IMR-90 (cell line): Measurements from ENCODE around the gene CFAP61. TPM values are rescaled to one million over a fixed set of nuclear protein-coding genes. Genes with fewer than 3 reads are reported as not detected.

ENCODE experiments used
- ATAC-seq: fragments of 200-7000 bp; cut with Tn5 transposase; 2 replicates; pipeline ENCODE4 v1.9.1; 2020; ENCODE audit warnings: low read depth, mild to moderate bottlenecking, moderate library complexity
- BruUV-seq: library from RNA; stranded (reverse); fragments of 400-500 nt; replicated peaks from 2 replicates; lab custom pipeline; 2021; lab: Mats Ljungman, UMichigan
- CTCF ChIA-PET: fragments of 300-600 bp; formaldehyde crosslinking; extraction: SDS; loops from one replicate; lab custom pipeline; 2021; ENCODE audit warnings: antibody characterized with exemption; lab: Yijun Ruan, JAX
- POLR2A ChIA-PET: fragments of 300-600 bp; sonication (Branson Sonifier 250); formaldehyde crosslinking; loops from one replicate; lab custom pipeline; 2022; ENCODE audit warnings: antibody characterized with exemption; ENCODE audit not compliant: unreplicated experiment; lab: Charles Lee
- DNase-seq: peaks from one replicate; pipeline ENCODE4 v3.0.0; 2013
- H2AFZ ChIP-seq: replicated peaks from 2 replicates; pipeline ENCODE3; 2013; ENCODE audit warnings: low read length, mild to moderate bottlenecking; ENCODE audit not compliant: poor library complexity
- H2AK5ac ChIP-seq: 2 replicates; pipeline ENCODE4 v1.6.1; 2013; ENCODE audit warnings: low read depth, low read length, inconsistent platforms
- H2AK9ac ChIP-seq: replicated peaks from 2 replicates; pipeline ENCODE3; 2013; ENCODE audit warnings: mild to moderate bottlenecking, low read depth, low read length, moderate library complexity; ENCODE audit not compliant: poor library complexity
- H2BK120ac ChIP-seq: 2 replicates; pipeline ENCODE4 v1.6.1; 2013; ENCODE audit warnings: low read depth, low read length, inconsistent platforms
- H2BK15ac ChIP-seq: 3 replicates; pipeline ENCODE4 v1.6.1; 2013; ENCODE audit warnings: low read depth, low read length, inconsistent platforms
- H2BK20ac ChIP-seq: 2 replicates; pipeline ENCODE4 v1.6.1; 2013; ENCODE audit warnings: low read depth, mild to moderate bottlenecking, inconsistent platforms, low read length, moderate library complexity
- H2BK5ac ChIP-seq: 2 replicates; pipeline ENCODE4 v1.6.1; 2013; ENCODE audit warnings: mild to moderate bottlenecking, low read depth, low read length, inconsistent platforms; ENCODE audit not compliant: poor library complexity, severe bottlenecking
- H3K14ac ChIP-seq: replicated peaks from 2 replicates; pipeline ENCODE4 v1.6.1; 2013; ENCODE audit warnings: low read depth, low read length, inconsistent platforms
- H3K18ac ChIP-seq: 2 replicates; pipeline ENCODE4 v1.6.1; 2013; ENCODE audit warnings: low read depth, low read length, control low read depth
- H3K23ac ChIP-seq: 2 replicates; pipeline ENCODE4 v1.6.1; 2013; ENCODE audit warnings: low read depth, low read length, inconsistent platforms
- H3K27ac ChIP-seq: 2 replicates; pipeline ENCODE4 v1.5.1; 2013; ENCODE audit warnings: mild to moderate bottlenecking, control low read depth, low read length; ENCODE audit not compliant: insufficient read depth
- H3K27me3 ChIP-seq: 2 replicates; pipeline ENCODE4 v1.6.1; 2013; ENCODE audit warnings: low read length; ENCODE audit not compliant: control insufficient read depth, insufficient read depth
- H3K36me3 ChIP-seq: 2 replicates; pipeline ENCODE4 v1.6.1; 2013; ENCODE audit warnings: low read length, mixed read lengths; ENCODE audit not compliant: control insufficient read depth, insufficient read depth
- H3K4ac ChIP-seq: 2 replicates; pipeline ENCODE4 v1.6.1; 2013; ENCODE audit warnings: low read depth, low read length, inconsistent platforms
- H3K4me1 ChIP-seq: 2 replicates; pipeline ENCODE4 v1.6.1; 2013; ENCODE audit warnings: low read length, mixed read lengths; ENCODE audit not compliant: control insufficient read depth, insufficient read depth
- H3K4me2 ChIP-seq: 2 replicates; pipeline ENCODE4 v1.6.1; 2013; ENCODE audit warnings: low read depth, mild to moderate bottlenecking, control low read depth, low read length, moderate library complexity
- H3K4me3 ChIP-seq: 2 replicates; pipeline ENCODE4 v1.5.1; 2013; ENCODE audit warnings: low read depth, mild to moderate bottlenecking, control low read depth, low read length, moderate library complexity; ENCODE audit not compliant: insufficient read depth
- H3K56ac ChIP-seq: 2 replicates; pipeline ENCODE4 v1.6.1; 2013; ENCODE audit warnings: low read length, inconsistent platforms; ENCODE audit not compliant: insufficient read depth; ENCODE audit errors: extremely low read depth
- H3K79me1 ChIP-seq, 2 experiments: 2 replicates each; pipeline ENCODE4 v1.6.1; 2013; ENCODE audit warnings: low read length in 2 of 2, inconsistent platforms in 1 of 2, low read depth in 1 of 2
- H3K9ac ChIP-seq: 2 replicates; pipeline ENCODE4 v1.6.1; 2013; ENCODE audit warnings: low read depth, low read length, control low read depth
- H3K9me1 ChIP-seq: 2 replicates; pipeline ENCODE4 v1.6.1; 2013; ENCODE audit warnings: low read length, inconsistent platforms; ENCODE audit not compliant: insufficient read depth
- H3K9me3 ChIP-seq: 2 replicates; pipeline ENCODE4 v1.6.1; 2013; ENCODE audit warnings: low read length; ENCODE audit not compliant: control insufficient read depth, insufficient read depth
- H4K20me1 ChIP-seq: 2 replicates; pipeline ENCODE4 v1.6.1; 2013; ENCODE audit warnings: low read length, inconsistent platforms; ENCODE audit not compliant: insufficient read depth
- H4K5ac ChIP-seq: 2 replicates; pipeline ENCODE4 v1.6.1; 2013; ENCODE audit warnings: mild to moderate bottlenecking, low read depth, low read length, control low read depth
- H4K8ac ChIP-seq, 2 experiments: 2 replicates each; pipeline ENCODE4 v1.6.1; 2013; ENCODE audit warnings: low read depth in 2 of 2, low read length in 2 of 2, control low read depth in 1 of 2, inconsistent platforms in 1 of 2
- H4K91ac ChIP-seq: 2 replicates; pipeline ENCODE4 v1.6.1; 2013; ENCODE audit warnings: low read depth, low read length, inconsistent platforms; ENCODE audit not compliant: insufficient read depth
- BHLHE40 ChIP-seq: fragments of 150-350 bp; IDR thresholded peaks from 2 replicates; pipeline ENCODE4 v1.6.1; 2016; ENCODE audit warnings: mild to moderate bottlenecking, low read depth, low read length
- CEBPB ChIP-seq: IDR thresholded peaks from 2 replicates; pipeline ENCODE4 v1.6.1; 2012; ENCODE audit warnings: low read depth, low read length, improper control_type of control experiment
- CTCF ChIP-seq: conservative IDR thresholded peaks from 2 replicates; pipeline ENCODE4 v1.5.1; 2012; ENCODE audit warnings: mild to moderate bottlenecking, low read depth, low read length, improper control_type of control experiment
- FOS ChIP-seq: fragments of 150-350 bp; IDR thresholded peaks from 2 replicates; pipeline ENCODE4 v1.6.1; 2016; ENCODE audit warnings: low read depth, low read length
- MXI1 ChIP-seq: IDR thresholded peaks from 2 replicates; pipeline ENCODE4 v1.6.1; 2012; ENCODE audit warnings: low read depth, mild to moderate bottlenecking, low read length, moderate library complexity, borderline replicate concordance
- NFE2L2 ChIP-seq: fragments of 150-350 bp; IDR thresholded peaks from 2 replicates; pipeline ENCODE4 v1.6.1; 2016; ENCODE audit warnings: low read depth, mild to moderate bottlenecking, low read length
- POLR2A ChIP-seq: IDR thresholded peaks from 2 replicates; pipeline ENCODE4 v1.6.1; 2012; ENCODE audit warnings: mild to moderate bottlenecking, low read depth, low read length
- RAD21 ChIP-seq: IDR thresholded peaks from 2 replicates; pipeline ENCODE4 v1.6.1; 2012; ENCODE audit warnings: low read length, improper control_type of control experiment
- RCOR1 ChIP-seq: IDR thresholded peaks from 2 replicates; pipeline ENCODE4 v1.6.1; 2012; ENCODE audit warnings: mild to moderate bottlenecking, low read length, improper control_type of control experiment; ENCODE audit not compliant: insufficient replicate concordance
- RFX5 ChIP-seq: IDR thresholded peaks from 2 replicates; pipeline ENCODE4 v1.8.0; 2012; ENCODE audit warnings: low read depth, mild to moderate bottlenecking, low read length, moderate library complexity
- USF2 ChIP-seq: fragments of 150-350 bp; IDR thresholded peaks from 2 replicates; pipeline ENCODE4 v1.6.1; 2017; ENCODE audit warnings: mild to moderate bottlenecking, antibody characterized with exemption, low read length, low read depth
- WGBS, 2 experiments: methylation state at CpG; one replicate each; pipeline versions ENCODE4 v1.1.5 to v1.1.7; 2013; ENCODE audit warnings: missing lambda C conversion rate in 2 of 2; ENCODE audit not compliant: insufficient read length in 1 of 2; ENCODE audit errors: extremely low coverage in 2 of 2; 5-methylcytosine and 5-hydroxymethylcytosine counted together
- dilution Hi-C: fragments of 300-500 bp; cut with HindIII; formaldehyde crosslinking; loops from one replicate; pipeline ENCODE4 v1.14.3; 2018; ENCODE audit warnings: low sequenced_read_pairs; ENCODE audit not compliant: unreplicated experiment
- in situ Hi-C: fragments of 300-500 bp; cut with MboI; formaldehyde crosslinking; loops from 3 replicates; pipeline ENCODE4 v1.14.3; 2019; ENCODE audit warnings: low sequenced_read_pairs, inconsistent platforms, mixed read lengths
- intact Hi-C: fragments of 100-400 bp; cut with micrococcal nuclease; formaldehyde crosslinking; loops from 2 replicates; pipeline ENCODE4 v1.10.0; 2022
- polyA plus RNA-seq, 3 experiments: library from polyadenylated mRNA; depleted of rRNA; stranded (reverse); fragments of >200 nt; gene quantifications; 2 replicates each; pipeline ENCODE4 v1.2.3, GENCODE V29; 2012; ENCODE audit warnings: low replicate concordance in 1 of 3
- total RNA-seq: library from RNA; depleted of rRNA; stranded (reverse); fragments of >200 nt; gene quantifications from 2 replicates; pipeline ENCODE4 v1.2.3, GENCODE V29; 2012

CFAP61 gene
- total and polyA plus RNA-seq, 2 of the 4 experiments (the other 2 are of a cell fraction), result 0.07 TPM; not detected in 1

GRCh38 chr20:20094410-20094809 is 42.1 kb downstream of the CFAP61 start:
- POLR2A ChIA-PET, result no interaction called here

More at GRCh38 chr20:20094410-20094809, 42.1 kb downstream of the CFAP61 start:
- H3K27ac ChIP-seq, result no peak overlapping the region
- H4K20me1 ChIP-seq, result no peaks in the 10 kb centered on the region
- peaks cover 8% of the 10 kb centered on the region for H3K27me3 ChIP-seq
- 7% methylated on average over 3 of the region's 6 CpGs; no CpG with 5 or more reads in 1 of the 2 experiments for WGBS, 2 experiments
- H3K4ac ChIP-seq, result no peak overlapping the region
- H3K36me3 ChIP-seq, result no peaks in the 10 kb centered on the region
- H2AK9ac ChIP-seq, result no peak overlapping the region
- H2BK120ac ChIP-seq, result no peak overlapping the region
- no peak overlapping the region for H2BK5ac ChIP-seq
- in situ Hi-C loops, result no loop called here
- H2BK20ac ChIP-seq, result no peak overlapping the region
- no peaks in the 10 kb centered on the region for H3K9me1 ChIP-seq
- H3K23ac ChIP-seq, result no peak overlapping the region
- dilution Hi-C loops, result no loop called here
- no peaks in the 10 kb centered on the region for H3K9me3 ChIP-seq
- H3K4me1 ChIP-seq, result no peaks in the 10 kb centered on the region
- H4K8ac ChIP-seq, result no peak overlapping the region
- no peak overlapping the region for H4K91ac ChIP-seq
- H2AK5ac ChIP-seq, result no peak overlapping the region
- no peak overlapping the region for H3K18ac ChIP-seq
- CTCF ChIA-PET, result no interaction called here
- H3K9ac ChIP-seq, result no peak overlapping the region
- ATAC-seq (no peak), DNase-seq (no peak)
- H2AFZ ChIP-seq, result no peak overlapping the region
- BruUV-seq, result no TSS peak
- no peak overlapping the region for H3K56ac ChIP-seq
- H2BK15ac ChIP-seq, result no peak overlapping the region
- no peak overlapping the region for H3K14ac ChIP-seq
- no peak for TF ChIP-seq FOS
- TF ChIP-seq BHLHE40, result no peak
- no peak for TF ChIP-seq CEBPB
- TF ChIP-seq USF2, result no peak
- TF ChIP-seq CTCF, result no peak
- no peak for TF ChIP-seq POLR2A
- no peak for TF ChIP-seq RAD21
- no peak for TF ChIP-seq RFX5
- no peak for TF ChIP-seq MXI1
- TF ChIP-seq NFE2L2, result no peak
- TF ChIP-seq RCOR1, result no peak
- intact Hi-C loops, result no loop called here
- H3K79me1 ChIP-seq, result no peaks in the 10 kb centered on the region
- no peak overlapping the region for H3K4me3 ChIP-seq
- H3K4me2 ChIP-seq, result no peak overlapping the region
- H4K5ac ChIP-seq, result no peak overlapping the region
